G401 (cell line): ENCODE data around the gene DRAM1. TPM values are rescaled to one million over a fixed set of nuclear protein-coding genes. Genes with fewer than 3 reads are reported as not detected.

Experiments
- DNase-seq: peaks from one replicate; pipeline ENCODE4 v3.0.0-alpha.2; 2015; ENCODE audit warnings: low spot score
- in situ Hi-C: cut with HindIII; loops from 2 replicates; pipeline ENCODE4 v1.10.0; 2016; ENCODE audit warnings: low sequenced_read_pairs, mixed read lengths
- total RNA-seq: library from RNA; depleted of rRNA; stranded (reverse); fragments of >200 nt; shearing (Covaris generic); gene quantifications from 2 replicates; pipeline ENCODE4 v1.2.3, GENCODE V29; 2014; rRNA removed

Gene DRAM1
- total RNA-seq, 1 experiment from 2014 or later = 7.9 TPM

- DNase-seq = no peak
- in situ Hi-C loops = no loop called here
Observed at GRCh38 chr12:101962486-101962885, 85.1 kb downstream of the DRAM1 start.

- in situ Hi-C loops = no loop called here
- no peak for DNase-seq
Observed at GRCh38 chr12:101963697-101964096, 86.3 kb downstream of the DRAM1 start.

GRCh38 chr12:101966496-101966895, 89.1 kb downstream of the DRAM1 start:
- in situ Hi-C loops = no loop called here
- DNase-seq = no peak

GRCh38 chr12:101967506-101967905, 90.1 kb downstream of the DRAM1 start:
- no peak for DNase-seq
- in situ Hi-C loops = no loop called here

GRCh38 chr12:101968770-101969169, 91.4 kb downstream of the DRAM1 start:
- in situ Hi-C loops = no loop called here
- no peak for DNase-seq

Other genes with a start within 250 kb of the DRAM1 start
- 52.4 and 58.0 TPM in 2 replicates for gene CHPT1, start 179.9 kb upstream of the DRAM1 start, total RNA-seq
- gene SYCP3, start 138.1 kb upstream of the DRAM1 start, total RNA-seq = not detected in 2 replicates
- 10.4 and 13.6 TPM in 2 replicates for gene GNPTAB, start 46.6 kb upstream of the DRAM1 start, total RNA-seq
- gene WASHC3, start 184.4 kb downstream of the DRAM1 start, total RNA-seq = 28.6 and 54.0 TPM in 2 replicates
- gene NUP37, start 242.5 kb downstream of the DRAM1 start, total RNA-seq = 92.8 and 117 TPM in 2 replicates
- 27.8 and 51.0 TPM in 2 replicates for gene PARPBP, start 242.6 kb downstream of the DRAM1 start, total RNA-seq